ENCODE measurements around the gene PHLDB2. TPM values are rescaled to one million over a fixed set of nuclear protein-coding genes. Genes with fewer than 3 reads are reported as not detected.

The PHLDB2 gene
- total and polyA plus RNA-seq, 2 of the 13 experiments (the other 11 are each of a cell fraction or from before 2014, with no cell fraction given): 8.4 to 23.6 TPM

DNA sequence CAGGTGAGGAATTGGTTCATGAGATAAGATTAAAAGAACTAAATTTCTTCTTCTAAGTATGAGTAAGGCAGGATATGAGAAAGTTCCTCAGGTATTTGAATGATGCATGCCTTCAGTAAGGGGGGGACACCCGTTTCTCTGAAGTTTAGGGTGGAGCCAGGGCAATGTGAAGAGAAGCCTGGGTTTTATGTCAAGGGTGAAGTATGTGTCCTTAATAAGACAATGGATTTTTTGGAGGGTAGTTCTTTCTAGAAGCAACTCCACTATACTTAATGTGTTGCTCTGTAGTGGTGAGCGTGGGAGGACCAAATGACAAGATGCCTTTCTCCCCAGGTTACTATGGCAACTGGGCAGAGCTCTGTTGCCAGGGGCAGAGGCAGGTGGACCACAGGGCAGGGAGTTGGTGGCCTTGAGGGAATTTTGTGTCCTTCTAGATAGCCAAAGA, 44.0 kb downstream of the PHLDB2 start:
- no peak overlapping the region for H3K27ac ChIP-seq (ENCODE audit: extremely low read length, insufficient read depth, low read length)
- H3K4me3 ChIP-seq (replicated peaks in 1 of 3; ENCODE audit: insufficient read depth in 1 of 3, low read depth in 2 of 3, low read length in 3 of 3): no peak overlapping the region
- TF ChIP-seq, protein P1, sequence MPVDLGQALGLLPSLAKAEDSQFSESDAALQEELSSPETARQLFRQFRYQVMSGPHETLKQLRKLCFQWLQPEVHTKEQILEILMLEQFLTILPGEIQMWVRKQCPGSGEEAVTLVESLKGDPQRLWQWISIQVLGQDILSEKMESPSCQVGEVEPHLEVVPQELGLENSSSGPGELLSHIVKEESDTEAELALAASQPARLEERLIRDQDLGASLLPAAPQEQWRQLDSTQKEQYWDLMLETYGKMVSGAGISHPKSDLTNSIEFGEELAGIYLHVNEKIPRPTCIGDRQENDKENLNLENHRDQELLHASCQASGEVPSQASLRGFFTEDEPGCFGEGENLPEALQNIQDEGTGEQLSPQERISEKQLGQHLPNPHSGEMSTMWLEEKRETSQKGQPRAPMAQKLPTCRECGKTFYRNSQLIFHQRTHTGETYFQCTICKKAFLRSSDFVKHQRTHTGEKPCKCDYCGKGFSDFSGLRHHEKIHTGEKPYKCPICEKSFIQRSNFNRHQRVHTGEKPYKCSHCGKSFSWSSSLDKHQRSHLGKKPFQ (CRISPR knock-in tag; IDR thresholded peaks at IDR 0.05; ENCODE audit: insufficient replicate concordance): no peak
- 0 out of 2 replicates have a peak, but pooled peaks have one; percentile 27 for TF ChIP-seq RFX3 (CRISPR knock-in tag; IDR thresholded peaks at IDR 0.05)
- TF ChIP-seq, protein P2, sequence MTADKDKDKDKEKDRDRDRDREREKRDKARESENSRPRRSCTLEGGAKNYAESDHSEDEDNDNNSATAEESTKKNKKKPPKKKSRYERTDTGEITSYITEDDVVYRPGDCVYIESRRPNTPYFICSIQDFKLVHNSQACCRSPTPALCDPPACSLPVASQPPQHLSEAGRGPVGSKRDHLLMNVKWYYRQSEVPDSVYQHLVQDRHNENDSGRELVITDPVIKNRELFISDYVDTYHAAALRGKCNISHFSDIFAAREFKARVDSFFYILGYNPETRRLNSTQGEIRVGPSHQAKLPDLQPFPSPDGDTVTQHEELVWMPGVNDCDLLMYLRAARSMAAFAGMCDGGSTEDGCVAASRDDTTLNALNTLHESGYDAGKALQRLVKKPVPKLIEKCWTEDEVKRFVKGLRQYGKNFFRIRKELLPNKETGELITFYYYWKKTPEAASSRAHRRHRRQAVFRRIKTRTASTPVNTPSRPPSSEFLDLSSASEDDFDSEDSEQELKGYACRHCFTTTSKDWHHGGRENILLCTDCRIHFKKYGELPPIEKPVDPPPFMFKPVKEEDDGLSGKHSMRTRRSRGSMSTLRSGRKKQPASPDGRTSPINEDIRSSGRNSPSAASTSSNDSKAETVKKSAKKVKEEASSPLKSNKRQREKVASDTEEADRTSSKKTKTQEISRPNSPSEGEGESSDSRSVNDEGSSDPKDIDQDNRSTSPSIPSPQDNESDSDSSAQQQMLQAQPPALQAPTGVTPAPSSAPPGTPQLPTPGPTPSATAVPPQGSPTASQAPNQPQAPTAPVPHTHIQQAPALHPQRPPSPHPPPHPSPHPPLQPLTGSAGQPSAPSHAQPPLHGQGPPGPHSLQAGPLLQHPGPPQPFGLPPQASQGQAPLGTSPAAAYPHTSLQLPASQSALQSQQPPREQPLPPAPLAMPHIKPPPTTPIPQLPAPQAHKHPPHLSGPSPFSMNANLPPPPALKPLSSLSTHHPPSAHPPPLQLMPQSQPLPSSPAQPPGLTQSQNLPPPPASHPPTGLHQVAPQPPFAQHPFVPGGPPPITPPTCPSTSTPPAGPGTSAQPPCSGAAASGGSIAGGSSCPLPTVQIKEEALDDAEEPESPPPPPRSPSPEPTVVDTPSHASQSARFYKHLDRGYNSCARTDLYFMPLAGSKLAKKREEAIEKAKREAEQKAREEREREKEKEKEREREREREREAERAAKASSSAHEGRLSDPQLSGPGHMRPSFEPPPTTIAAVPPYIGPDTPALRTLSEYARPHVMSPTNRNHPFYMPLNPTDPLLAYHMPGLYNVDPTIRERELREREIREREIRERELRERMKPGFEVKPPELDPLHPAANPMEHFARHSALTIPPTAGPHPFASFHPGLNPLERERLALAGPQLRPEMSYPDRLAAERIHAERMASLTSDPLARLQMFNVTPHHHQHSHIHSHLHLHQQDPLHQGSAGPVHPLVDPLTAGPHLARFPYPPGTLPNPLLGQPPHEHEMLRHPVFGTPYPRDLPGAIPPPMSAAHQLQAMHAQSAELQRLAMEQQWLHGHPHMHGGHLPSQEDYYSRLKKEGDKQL (CRISPR knock-in tag; IDR thresholded peaks at IDR 0.05; ENCODE audit: low read depth): no peak
- TF ChIP-seq LCORL (IDR thresholded peaks at IDR 0.05): no peak
- TF ChIP-seq LCORL (CRISPR knock-in tag; IDR thresholded peaks at IDR 0.05): no peak
- no peak overlapping the region for H2AFZ ChIP-seq (ENCODE audit: low read length)
- DNase-seq (ENCODE audit: low spot score): no peak
- WGBS (ENCODE audit: low lambda C conversion rate): 93% methylated on average over 2 of the region's 2 CpGs
- no peak for ATAC-seq
- H3K27me3 ChIP-seq (ENCODE audit: control insufficient read depth in 1 of 2, insufficient read depth in 2 of 2, low read length in 2 of 2): no peaks in the 10 kb centered on the region
- H3K36me3 ChIP-seq (replicated peaks in 1 of 2; ENCODE audit: control insufficient read depth in 1 of 2, insufficient read depth in 2 of 2, low read length in 2 of 2): no peaks in the 10 kb centered on the region; a peak in 1 of 5 replicates
- H3K9me3 ChIP-seq (ENCODE audit: low read length): no peaks in the 10 kb centered on the region
- BruUV-seq (replicated peaks): no TSS peak
- intact Hi-C loops (cut with micrococcal nuclease; ENCODE audit: unreplicated experiment) (no loop called here), in situ Hi-C loops (cut with HindIII; ENCODE audit: extremely low pct_ligation_motif_present, low pct_unique_long_range_greater_than_20kb) (no loop called here)
- H3K4me2 ChIP-seq (ENCODE audit: low read depth, low read length): no peak overlapping the region
- peaks cover 23% of the 10 kb centered on the region for H3K4me1 ChIP-seq (ENCODE audit: insufficient read depth, low read length)
- CTCF ChIA-PET (ENCODE audit: low intra/inter-chr PET ratio, low total read pairs): no interaction called here
- no peak overlapping the region for H3K9ac ChIP-seq (ENCODE audit: insufficient read depth, low read depth, low read length)
- POLR2A ChIA-PET: no interaction called here
- no peaks in the 10 kb centered on the region for H4K20me1 ChIP-seq (ENCODE audit: insufficient read depth, low read length)
- no peak for FAIRE-seq
- no peaks in the 10 kb centered on the region for H3K79me2 ChIP-seq (ENCODE audit: insufficient read depth, low read length)
